ENCODE measurements around the gene HS3ST2. TPM values are rescaled to one million over a fixed set of nuclear protein-coding genes. Genes with fewer than 3 reads are reported as not detected.

HS3ST2 gene
- total RNA-seq, 1 experiment from 2014 or later: 0.61 TPM

DNA sequence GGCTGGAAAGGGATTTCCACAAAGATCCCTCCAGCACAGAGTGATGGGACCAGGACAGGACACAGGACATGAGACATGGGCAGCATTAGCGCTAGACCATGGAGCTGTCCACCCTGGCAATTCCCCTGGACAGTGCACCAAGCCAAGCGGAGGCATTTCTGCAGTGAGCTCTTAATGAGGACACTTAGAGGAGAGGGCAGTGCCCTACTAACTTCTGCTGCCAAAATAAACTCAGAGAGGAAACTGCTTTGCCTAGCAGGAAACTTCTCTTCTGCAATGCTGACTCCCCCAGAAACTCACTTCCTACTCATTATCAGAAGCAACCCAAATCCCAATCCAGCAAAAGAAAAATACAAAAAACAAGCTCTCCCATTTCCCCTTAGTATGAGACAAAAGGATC is 119.2 kb downstream of the HS3ST2 start (continued):
- TF ChIP-seq, protein P1, sequence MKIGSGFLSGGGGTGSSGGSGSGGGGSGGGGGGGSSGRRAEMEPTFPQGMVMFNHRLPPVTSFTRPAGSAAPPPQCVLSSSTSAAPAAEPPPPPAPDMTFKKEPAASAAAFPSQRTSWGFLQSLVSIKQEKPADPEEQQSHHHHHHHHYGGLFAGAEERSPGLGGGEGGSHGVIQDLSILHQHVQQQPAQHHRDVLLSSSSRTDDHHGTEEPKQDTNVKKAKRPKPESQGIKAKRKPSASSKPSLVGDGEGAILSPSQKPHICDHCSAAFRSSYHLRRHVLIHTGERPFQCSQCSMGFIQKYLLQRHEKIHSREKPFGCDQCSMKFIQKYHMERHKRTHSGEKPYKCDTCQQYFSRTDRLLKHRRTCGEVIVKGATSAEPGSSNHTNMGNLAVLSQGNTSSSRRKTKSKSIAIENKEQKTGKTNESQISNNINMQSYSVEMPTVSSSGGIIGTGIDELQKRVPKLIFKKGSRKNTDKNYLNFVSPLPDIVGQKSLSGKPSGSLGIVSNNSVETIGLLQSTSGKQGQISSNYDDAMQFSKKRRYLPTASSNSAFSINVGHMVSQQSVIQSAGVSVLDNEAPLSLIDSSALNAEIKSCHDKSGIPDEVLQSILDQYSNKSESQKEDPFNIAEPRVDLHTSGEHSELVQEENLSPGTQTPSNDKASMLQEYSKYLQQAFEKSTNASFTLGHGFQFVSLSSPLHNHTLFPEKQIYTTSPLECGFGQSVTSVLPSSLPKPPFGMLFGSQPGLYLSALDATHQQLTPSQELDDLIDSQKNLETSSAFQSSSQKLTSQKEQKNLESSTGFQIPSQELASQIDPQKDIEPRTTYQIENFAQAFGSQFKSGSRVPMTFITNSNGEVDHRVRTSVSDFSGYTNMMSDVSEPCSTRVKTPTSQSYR (CRISPR knock-in tag; IDR thresholded peaks at IDR 0.05): no peak
- no peak for TF ChIP-seq MYBL2 (CRISPR knock-in tag; IDR thresholded peaks at IDR 0.05)
- no peak for TF ChIP-seq PRRX2 (CRISPR knock-in tag; IDR thresholded peaks at IDR 0.05)
- TF ChIP-seq, protein P2, sequence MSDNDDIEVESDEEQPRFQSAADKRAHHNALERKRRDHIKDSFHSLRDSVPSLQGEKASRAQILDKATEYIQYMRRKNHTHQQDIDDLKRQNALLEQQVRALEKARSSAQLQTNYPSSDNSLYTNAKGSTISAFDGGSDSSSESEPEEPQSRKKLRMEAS (CRISPR knock-in tag; IDR thresholded peaks at IDR 0.05): no peak
- TF ChIP-seq, protein P3, sequence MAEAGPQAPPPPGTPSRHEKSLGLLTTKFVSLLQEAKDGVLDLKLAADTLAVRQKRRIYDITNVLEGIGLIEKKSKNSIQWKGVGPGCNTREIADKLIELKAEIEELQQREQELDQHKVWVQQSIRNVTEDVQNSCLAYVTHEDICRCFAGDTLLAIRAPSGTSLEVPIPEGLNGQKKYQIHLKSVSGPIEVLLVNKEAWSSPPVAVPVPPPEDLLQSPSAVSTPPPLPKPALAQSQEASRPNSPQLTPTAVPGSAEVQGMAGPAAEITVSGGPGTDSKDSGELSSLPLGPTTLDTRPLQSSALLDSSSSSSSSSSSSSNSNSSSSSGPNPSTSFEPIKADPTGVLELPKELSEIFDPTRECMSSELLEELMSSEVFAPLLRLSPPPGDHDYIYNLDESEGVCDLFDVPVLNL (CRISPR knock-in tag; IDR thresholded peaks at IDR 0.05; ENCODE audit: borderline replicate concordance, low read depth): no peak
- no peak for TF ChIP-seq CBFB (CRISPR knock-in tag; IDR thresholded peaks at IDR 0.05; ENCODE audit: low read depth)
- TF ChIP-seq, protein P4, sequence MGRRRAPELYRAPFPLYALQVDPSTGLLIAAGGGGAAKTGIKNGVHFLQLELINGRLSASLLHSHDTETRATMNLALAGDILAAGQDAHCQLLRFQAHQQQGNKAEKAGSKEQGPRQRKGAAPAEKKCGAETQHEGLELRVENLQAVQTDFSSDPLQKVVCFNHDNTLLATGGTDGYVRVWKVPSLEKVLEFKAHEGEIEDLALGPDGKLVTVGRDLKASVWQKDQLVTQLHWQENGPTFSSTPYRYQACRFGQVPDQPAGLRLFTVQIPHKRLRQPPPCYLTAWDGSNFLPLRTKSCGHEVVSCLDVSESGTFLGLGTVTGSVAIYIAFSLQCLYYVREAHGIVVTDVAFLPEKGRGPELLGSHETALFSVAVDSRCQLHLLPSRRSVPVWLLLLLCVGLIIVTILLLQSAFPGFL (CRISPR knock-in tag; IDR thresholded peaks at IDR 0.05; ENCODE audit: borderline replicate concordance): no peak
- TF ChIP-seq JAZF1 (CRISPR knock-in tag; IDR thresholded peaks at IDR 0.05): no peak
- TF ChIP-seq, protein P5, sequence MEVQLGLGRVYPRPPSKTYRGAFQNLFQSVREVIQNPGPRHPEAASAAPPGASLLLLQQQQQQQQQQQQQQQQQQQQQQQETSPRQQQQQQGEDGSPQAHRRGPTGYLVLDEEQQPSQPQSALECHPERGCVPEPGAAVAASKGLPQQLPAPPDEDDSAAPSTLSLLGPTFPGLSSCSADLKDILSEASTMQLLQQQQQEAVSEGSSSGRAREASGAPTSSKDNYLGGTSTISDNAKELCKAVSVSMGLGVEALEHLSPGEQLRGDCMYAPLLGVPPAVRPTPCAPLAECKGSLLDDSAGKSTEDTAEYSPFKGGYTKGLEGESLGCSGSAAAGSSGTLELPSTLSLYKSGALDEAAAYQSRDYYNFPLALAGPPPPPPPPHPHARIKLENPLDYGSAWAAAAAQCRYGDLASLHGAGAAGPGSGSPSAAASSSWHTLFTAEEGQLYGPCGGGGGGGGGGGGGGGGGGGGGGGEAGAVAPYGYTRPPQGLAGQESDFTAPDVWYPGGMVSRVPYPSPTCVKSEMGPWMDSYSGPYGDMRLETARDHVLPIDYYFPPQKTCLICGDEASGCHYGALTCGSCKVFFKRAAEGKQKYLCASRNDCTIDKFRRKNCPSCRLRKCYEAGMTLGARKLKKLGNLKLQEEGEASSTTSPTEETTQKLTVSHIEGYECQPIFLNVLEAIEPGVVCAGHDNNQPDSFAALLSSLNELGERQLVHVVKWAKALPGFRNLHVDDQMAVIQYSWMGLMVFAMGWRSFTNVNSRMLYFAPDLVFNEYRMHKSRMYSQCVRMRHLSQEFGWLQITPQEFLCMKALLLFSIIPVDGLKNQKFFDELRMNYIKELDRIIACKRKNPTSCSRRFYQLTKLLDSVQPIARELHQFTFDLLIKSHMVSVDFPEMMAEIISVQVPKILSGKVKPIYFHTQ (CRISPR knock-in tag; IDR thresholded peaks at IDR 0.05): no peak
- TF ChIP-seq SMAD4 (CRISPR knock-in tag; IDR thresholded peaks at IDR 0.05): no peak

DNA sequence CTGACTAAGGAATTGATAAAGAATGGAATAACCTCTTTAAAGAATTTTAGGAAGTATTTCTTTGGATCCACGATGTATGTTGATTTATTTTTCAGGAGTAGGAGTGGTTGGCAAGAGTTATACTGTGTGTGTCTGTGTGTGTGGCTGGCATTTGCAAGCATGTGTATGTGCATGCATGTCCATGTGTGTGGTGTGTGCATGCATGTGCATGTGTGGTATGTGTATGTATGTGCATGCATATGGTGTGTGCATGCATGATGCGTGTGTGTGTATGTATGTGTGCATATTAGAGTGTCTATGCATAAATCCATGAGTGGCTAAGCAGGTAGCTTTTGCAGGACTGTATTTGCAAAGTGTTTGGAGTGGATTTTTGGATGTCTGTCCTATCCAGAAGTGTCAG is 120.8 kb downstream of the HS3ST2 start:
- POLR2A ChIA-PET: no interaction called here
- Mint-ChIP-seq H3K27ac (no peak overlapping the region), H3K27me3 (ENCODE audit: low read depth) (no peaks in the 10 kb centered on the region), H3K4me3 (no peak overlapping the region), H3K9me3 (0 out of 2 replicates have a peak, but pooled peaks cover 3% of the 10 kb centered on the region), H3K4me1 (peaks cover 35% of the 10 kb centered on the region), H3K36me3 (no peaks in the 10 kb centered on the region)
- CTCF ChIA-PET: interaction anchor here (1.0 kb wide), 1 partner anchor 10 kb away, joined by 3 read pairs; no protein-coding TSS in a partner anchor
- TF ChIP-seq OVOL2 (CRISPR knock-in tag; IDR thresholded peaks at IDR 0.05; ENCODE audit: borderline replicate concordance) (no peak), SP1 (CRISPR knock-in tag; conservative IDR thresholded peaks at IDR 0.05) (no peak), CREB1 (CRISPR knock-in tag; IDR thresholded peaks at IDR 0.05) (no peak)
- TF ChIP-seq, protein P6, sequence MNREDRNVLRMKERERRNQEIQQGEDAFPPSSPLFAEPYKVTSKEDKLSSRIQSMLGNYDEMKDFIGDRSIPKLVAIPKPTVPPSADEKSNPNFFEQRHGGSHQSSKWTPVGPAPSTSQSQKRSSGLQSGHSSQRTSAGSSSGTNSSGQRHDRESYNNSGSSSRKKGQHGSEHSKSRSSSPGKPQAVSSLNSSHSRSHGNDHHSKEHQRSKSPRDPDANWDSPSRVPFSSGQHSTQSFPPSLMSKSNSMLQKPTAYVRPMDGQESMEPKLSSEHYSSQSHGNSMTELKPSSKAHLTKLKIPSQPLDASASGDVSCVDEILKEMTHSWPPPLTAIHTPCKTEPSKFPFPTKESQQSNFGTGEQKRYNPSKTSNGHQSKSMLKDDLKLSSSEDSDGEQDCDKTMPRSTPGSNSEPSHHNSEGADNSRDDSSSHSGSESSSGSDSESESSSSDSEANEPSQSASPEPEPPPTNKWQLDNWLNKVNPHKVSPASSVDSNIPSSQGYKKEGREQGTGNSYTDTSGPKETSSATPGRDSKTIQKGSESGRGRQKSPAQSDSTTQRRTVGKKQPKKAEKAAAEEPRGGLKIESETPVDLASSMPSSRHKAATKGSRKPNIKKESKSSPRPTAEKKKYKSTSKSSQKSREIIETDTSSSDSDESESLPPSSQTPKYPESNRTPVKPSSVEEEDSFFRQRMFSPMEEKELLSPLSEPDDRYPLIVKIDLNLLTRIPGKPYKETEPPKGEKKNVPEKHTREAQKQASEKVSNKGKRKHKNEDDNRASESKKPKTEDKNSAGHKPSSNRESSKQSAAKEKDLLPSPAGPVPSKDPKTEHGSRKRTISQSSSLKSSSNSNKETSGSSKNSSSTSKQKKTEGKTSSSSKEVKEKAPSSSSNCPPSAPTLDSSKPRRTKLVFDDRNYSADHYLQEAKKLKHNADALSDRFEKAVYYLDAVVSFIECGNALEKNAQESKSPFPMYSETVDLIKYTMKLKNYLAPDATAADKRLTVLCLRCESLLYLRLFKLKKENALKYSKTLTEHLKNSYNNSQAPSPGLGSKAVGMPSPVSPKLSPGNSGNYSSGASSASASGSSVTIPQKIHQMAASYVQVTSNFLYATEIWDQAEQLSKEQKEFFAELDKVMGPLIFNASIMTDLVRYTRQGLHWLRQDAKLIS (CRISPR knock-in tag; IDR thresholded peaks at IDR 0.05; ENCODE audit: borderline replicate concordance): no peak
- DNase-seq (ENCODE audit: low spot score) (no peak), ATAC-seq (no peak)
